K562 (cell line): ENCODE results near the gene FOXJ1. TPM values are rescaled to one million over a fixed set of nuclear protein-coding genes. Genes with fewer than 3 reads are reported as not detected.

ENCODE experiments used
- NCOA4 ChIP-seq: fragments of 450-650 bp; IDR thresholded peaks from 2 replicates; pipeline ENCODE4 v1.6.1; 2018; ENCODE audit warnings: mild to moderate bottlenecking; ENCODE audit not compliant: partially characterized antibody
- PHF20 ChIP-seq: fragments of 450-650 bp; IDR thresholded peaks from 2 replicates; pipeline ENCODE4 v1.6.1; 2018; ENCODE audit not compliant: partially characterized antibody
- RBFOX2 ChIP-seq: fragments of 200-400 bp; formaldehyde crosslinking; IDR thresholded peaks from 2 replicates; pipeline ENCODE4 v1.6.1; 2017; ENCODE audit warnings: low read depth, mild to moderate bottlenecking, low read length, moderate library complexity
- TCF7 ChIP-seq: sonication (generic); IDR thresholded peaks from 2 replicates; pipeline ENCODE4 v1.6.1; 2016; ENCODE audit warnings: antibody characterized with exemption, borderline replicate concordance
- TEAD4 ChIP-seq, 2 experiments: sonication (generic) in 1 of 2; formaldehyde crosslinking in 1 of 2; IDR thresholded peaks; 2 replicates each; pipeline versions ENCODE4 v1.6.1 to v1.8.0; 2012 to 2022; ENCODE audit warnings: borderline replicate concordance in 1 of 2, inconsistent platforms in 1 of 2, low read length in 1 of 2, mild to moderate bottlenecking in 1 of 2, missing genetic modification reagents in 1 of 2
- WHSC1 ChIP-seq: IDR thresholded peaks from one replicate; pipeline ENCODE4 v1.6.1; 2012; ENCODE audit warnings: low read length, control low read depth, inconsistent platforms
- YBX1 ChIP-seq: fragments of 450-650 bp; IDR thresholded peaks from 2 replicates; pipeline ENCODE4 v1.7.1; 2016; ENCODE audit warnings: mild to moderate bottlenecking
- ZNF699 ChIP-seq: fragments of 250-450 bp; sonication (Bioruptor Pico); IDR thresholded peaks from 2 replicates; pipeline ENCODE4 v1.8.0; 2021; ENCODE audit warnings: mild to moderate bottlenecking, moderate library complexity; ENCODE audit not compliant: insufficient replicate concordance
- ZNF717 ChIP-seq: fragments of 250-450 bp; sonication (Bioruptor Pico); IDR thresholded peaks from 2 replicates; pipeline ENCODE4 v1.5.0; 2021
- polyA plus RNA-seq, 8 experiments: library from polyadenylated mRNA; depleted of rRNA in 4 of 8; stranded (reverse) in 5 of 8; unstranded in 3 of 8; fragments of >200 nt; fragmentation: Nextera tagmentation in 2 of 8; fragmentation: Illumina TruSeq in 1 of 8; extraction: Ambion mirVana in 2 of 8; extraction: Trizol in 1 of 8; gene quantifications; 2 replicates each; pipeline versions ENCODE4 v1.2.1 to v1.2.3, GENCODE V29; 2011 to 2014; ENCODE audit warnings: inconsistent platforms in 1 of 8, missing spikeins in 1 of 8
- total RNA-seq, 7 experiments: library from RNA; depleted of rRNA in 6 of 7; stranded (reverse); fragments of >200 nt in 6 of 7; fragmentation: Illumina TruSeq in 2 of 7; extraction: Trizol in 2 of 7; gene quantifications; 2 replicates each; pipeline versions ENCODE4 v1.2.1 to v1.2.3, GENCODE V29; 2011 to 2021; ENCODE audit warnings: low replicate concordance in 1 of 7
- TF ChIP-seq, protein P1 (sequence below): sonication (generic); formaldehyde crosslinking; IDR thresholded peaks from 2 replicates; pipeline ENCODE4 v1.8.0; 2023; ENCODE audit warnings: mild to moderate bottlenecking, missing genetic modification reagents
- TF ChIP-seq, protein P2 (sequence below): fragments of 250-450 bp; sonication (Bioruptor Pico); IDR thresholded peaks from 2 replicates; pipeline ENCODE4 v1.8.0; 2021; ENCODE audit warnings: borderline replicate concordance, mild to moderate bottlenecking, moderate library complexity; ENCODE audit not compliant: poor library complexity, severe bottlenecking

FOXJ1 gene
- total and polyA plus RNA-seq, 9 of the 15 experiments (the other 6 are each of a cell fraction or from before 2014, with no cell fraction given), result 0.07 TPM; not detected in 8

DNA sequence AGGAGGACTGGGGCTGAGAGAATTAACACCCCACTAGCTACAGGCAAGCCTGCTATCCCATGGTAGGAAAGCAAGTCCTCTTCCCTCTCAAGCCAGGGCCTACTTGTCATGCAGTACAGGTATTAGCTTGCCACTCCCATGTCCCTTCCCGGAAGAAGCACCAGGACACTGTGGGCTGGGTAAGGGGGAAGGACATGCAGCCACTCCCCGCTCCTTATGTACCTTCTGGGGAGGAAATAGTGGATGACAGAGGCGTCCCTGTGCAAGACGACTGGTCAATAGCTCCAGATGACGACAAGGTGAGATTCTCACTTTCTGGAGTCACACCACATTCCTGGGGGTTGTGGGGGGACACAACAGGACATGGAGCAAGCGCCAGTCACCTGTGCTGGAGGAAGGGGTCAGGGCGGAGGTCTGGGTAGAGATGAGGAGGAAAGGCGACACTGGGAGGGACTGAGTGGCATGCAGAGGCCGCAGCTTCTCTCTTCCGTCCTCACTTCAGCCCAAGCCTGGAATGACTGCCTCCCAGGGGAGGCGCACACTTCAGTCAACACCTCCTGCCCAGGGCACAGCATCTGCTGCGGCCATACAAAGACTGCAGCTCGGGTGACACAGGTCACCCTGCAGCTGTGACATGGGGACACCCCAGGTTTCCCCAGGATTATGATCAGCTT, 15.1 kb upstream of the FOXJ1 start (continued):
- TF ChIP-seq, protein P1, sequence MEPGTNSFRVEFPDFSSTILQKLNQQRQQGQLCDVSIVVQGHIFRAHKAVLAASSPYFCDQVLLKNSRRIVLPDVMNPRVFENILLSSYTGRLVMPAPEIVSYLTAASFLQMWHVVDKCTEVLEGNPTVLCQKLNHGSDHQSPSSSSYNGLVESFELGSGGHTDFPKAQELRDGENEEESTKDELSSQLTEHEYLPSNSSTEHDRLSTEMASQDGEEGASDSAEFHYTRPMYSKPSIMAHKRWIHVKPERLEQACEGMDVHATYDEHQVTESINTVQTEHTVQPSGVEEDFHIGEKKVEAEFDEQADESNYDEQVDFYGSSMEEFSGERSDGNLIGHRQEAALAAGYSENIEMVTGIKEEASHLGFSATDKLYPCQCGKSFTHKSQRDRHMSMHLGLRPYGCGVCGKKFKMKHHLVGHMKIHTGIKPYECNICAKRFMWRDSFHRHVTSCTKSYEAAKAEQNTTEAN (CRISPR knock-in tag), result no peak
- TF ChIP-seq TCF7 (no peak), ZNF717 (no peak), TEAD4 (IDR thresholded peaks at IDR 0.05; ENCODE audit: low read length) (no peak), TEAD4 (CRISPR knock-in tag; IDR thresholded peaks at IDR 0.05; ENCODE audit: borderline replicate concordance) (no peak), ZNF699 (CRISPR knock-in tag) (no peak), PHF20 (no peak), WHSC1 (no peak), RBFOX2 (no peak), YBX1 (no peak), NCOA4 (no peak)
- TF ChIP-seq, protein P2, sequence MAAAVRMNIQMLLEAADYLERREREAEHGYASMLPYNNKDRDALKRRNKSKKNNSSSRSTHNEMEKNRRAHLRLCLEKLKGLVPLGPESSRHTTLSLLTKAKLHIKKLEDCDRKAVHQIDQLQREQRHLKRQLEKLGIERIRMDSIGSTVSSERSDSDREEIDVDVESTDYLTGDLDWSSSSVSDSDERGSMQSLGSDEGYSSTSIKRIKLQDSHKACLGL (CRISPR knock-in tag), result no peak
